GM23338 (cell line): ENCODE results near the gene SH3BP2. TPM values are rescaled to one million over a fixed set of nuclear protein-coding genes. Genes with fewer than 3 reads are reported as not detected.

Experiments used
- ATAC-seq: fragments of 200-7000 bp; cut with Tn5 transposase; 3 replicates; pipeline ENCODE4 v1.9.1; 2020
- DNase-seq: peaks from one replicate; pipeline ENCODE4 v3.0.0-alpha.2; 2015; ENCODE audit warnings: low spot score
- H2AFZ ChIP-seq: fragments of 200-600 bp; sonication (generic); 2 replicates; pipeline ENCODE4 v1.8.0; 2016; ENCODE audit warnings: antibody characterized with exemption, mild to moderate bottlenecking, moderate library complexity
- H3F3A ChIP-seq: fragments of 200-600 bp; sonication (generic); replicated peaks from 2 replicates; pipeline ENCODE4 v1.8.0; 2017; ENCODE audit warnings: antibody characterized with exemption, mixed run types, low read depth
- H3K27ac ChIP-seq: fragments of 200-600 bp; sonication (generic); 2 replicates; pipeline ENCODE4 v1.6.1; 2016; ENCODE audit warnings: low read depth
- H3K27me3 ChIP-seq: fragments of 200-600 bp; sonication (generic); 2 replicates; pipeline ENCODE4 v1.8.0; 2016; ENCODE audit warnings: mild to moderate bottlenecking, mixed run types, moderate library complexity; ENCODE audit not compliant: insufficient read depth
- H3K36me3 ChIP-seq: fragments of 200-600 bp; sonication (generic); 2 replicates; pipeline ENCODE4 v1.8.0; 2016; ENCODE audit warnings: mild to moderate bottlenecking; ENCODE audit not compliant: insufficient read depth
- H3K4me1 ChIP-seq: fragments of 200-600 bp; sonication (generic); 2 replicates; pipeline ENCODE4 v1.8.0; 2016; ENCODE audit warnings: mild to moderate bottlenecking, moderate library complexity; ENCODE audit not compliant: insufficient read depth
- H3K4me2 ChIP-seq: fragments of 200-600 bp; sonication (generic); 2 replicates; pipeline ENCODE4 v1.7.1; 2017; ENCODE audit warnings: mixed run types
- H3K4me3 ChIP-seq: fragments of 200-600 bp; sonication (generic); 2 replicates; pipeline ENCODE4 v1.6.1; 2016; ENCODE audit warnings: mixed run types
- H3K79me2 ChIP-seq: fragments of 200-600 bp; sonication (generic); replicated peaks from 2 replicates; pipeline ENCODE4 v1.8.0; 2017; ENCODE audit warnings: mild to moderate bottlenecking; ENCODE audit not compliant: insufficient read depth
- H3K9me2 ChIP-seq: fragments of 200-600 bp; sonication (generic); 2 replicates; pipeline ENCODE4 v1.8.0; 2017; ENCODE audit not compliant: insufficient read depth
- H4K20me1 ChIP-seq: fragments of 200-600 bp; sonication (generic); replicated peaks from 2 replicates; pipeline ENCODE4 v1.8.0; 2017; ENCODE audit warnings: mild to moderate bottlenecking; ENCODE audit not compliant: insufficient read depth
- H3K27ac Mint-ChIP-seq: 2 replicates; pipeline ENCODE4 v1.8.0; 2020; ENCODE audit warnings: inconsistent platforms, mild to moderate bottlenecking, moderate library complexity, mixed read lengths
- H3K27me3 Mint-ChIP-seq: 3 replicates; pipeline ENCODE4 v1.8.0; 2022; ENCODE audit warnings: low read depth, mild to moderate bottlenecking, moderate library complexity, mixed read lengths, inconsistent platforms; ENCODE audit not compliant: insufficient read depth, poor library complexity
- H3K36me3 Mint-ChIP-seq: 3 replicates; pipeline ENCODE4 v1.8.0; 2021; ENCODE audit warnings: low read depth, mild to moderate bottlenecking, inconsistent platforms, moderate library complexity, mixed read lengths
- H3K4me1 Mint-ChIP-seq: 3 replicates; pipeline ENCODE4 v1.8.0; 2020; ENCODE audit warnings: mild to moderate bottlenecking, inconsistent platforms, mixed read lengths
- H3K4me3 Mint-ChIP-seq: 3 replicates; pipeline ENCODE4 v1.8.0; 2021; ENCODE audit warnings: moderate library complexity, mild to moderate bottlenecking, inconsistent platforms, mixed read lengths
- H3K9me3 Mint-ChIP-seq: 3 replicates; pipeline ENCODE4 v1.8.0; 2020; ENCODE audit warnings: moderate library complexity, mild to moderate bottlenecking, inconsistent platforms, mixed read lengths
- ETS1 ChIP-seq: IDR thresholded peaks from 2 replicates; pipeline ENCODE4 v1.6.1; 2016; ENCODE audit warnings: antibody characterized with exemption
- EZH2phosphoT487 ChIP-seq: fragments of 200-600 bp; sonication (generic); IDR thresholded peaks from one replicate; pipeline ENCODE4 v1.8.1; 2018; ENCODE audit warnings: antibody characterized with exemption; ENCODE audit not compliant: unreplicated experiment
- ZNF462 ChIP-seq: fragments of 250-450 bp; sonication (Bioruptor Pico); IDR thresholded peaks from 2 replicates; pipeline ENCODE4 v1.5.0; 2020; ENCODE audit warnings: mild to moderate bottlenecking, moderate library complexity
- polyA plus RNA-seq: library from polyadenylated mRNA; unstranded; fragments of >200 nt; fragmentation: Nextera tagmentation; extraction: Ambion mirVana; gene quantifications from 2 replicates; pipeline ENCODE4 v1.2.1, GENCODE V29; 2016
- total RNA-seq: library from RNA; depleted of rRNA; stranded (reverse); fragments of >200 nt; shearing (Covaris generic); gene quantifications from 2 replicates; pipeline ENCODE4 v1.2.3, GENCODE V29; 2014

Gene SH3BP2
- total and polyA plus RNA-seq, 2 experiments from 2014 or later: 15.2 to 43.9 TPM

- Mint-ChIP-seq H3K4me1 (peaks cover 36% of the 10 kb centered on the region), H3K9me3 (no peaks in the 10 kb centered on the region; the same call in 2 of the 3 replicates), H3K27me3 (peaks cover 26% of the 10 kb centered on the region), H3K4me3 (peak overlapping the region; percentile 79; the same call in 2 of the 3 replicates), H3K27ac (no peak overlapping the region), H3K36me3 (no peaks in the 10 kb centered on the region)
- H3K27me3 ChIP-seq: peaks cover 16% of the 10 kb centered on the region
- DNase-seq (no peak), ATAC-seq (no peak)
- no peak overlapping the region; the same call in 1 of the 2 replicates for H3K4me2 ChIP-seq
- 0 out of 2 replicates have a peak, but pooled peaks cover 5% of the 10 kb centered on the region for H3F3A ChIP-seq
- H3K27ac ChIP-seq: no peak overlapping the region
- no peak overlapping the region for H3K4me3 ChIP-seq
- no peaks in the 10 kb centered on the region for H3K36me3 ChIP-seq
- no peaks in the 10 kb centered on the region for H3K9me2 ChIP-seq
- H3K4me1 ChIP-seq: peaks cover 10% of the 10 kb centered on the region
- no peak overlapping the region for H2AFZ ChIP-seq
- H4K20me1 ChIP-seq: no peaks in the 10 kb centered on the region
- H3K79me2 ChIP-seq: no peaks in the 10 kb centered on the region
- no peak for TF ChIP-seq ETS1
- no peak for TF ChIP-seq ZNF462 (CRISPR knock-in tag)
- TF ChIP-seq EZH2phosphoT487: no peak
These were observed 1.8 kb downstream of the SH3BP2 start for GRCh38 chr4:2794486-2795299.
